GM04503 (cell line): ENCODE measurements around the gene ATP5ME.
"Not testable (repeated sequence)": the region's sequence is repeated elsewhere in the genome, so short reads cannot be mapped to it uniquely, and the experiment has no call there.

Experiments used
- DNase-seq: peaks from one replicate; pipeline ENCODE4 v3.0.0-alpha.2; 2012; ENCODE audit warnings: low read depth

Gene ATP5ME

GRCh38 chr4:668219-668618, 5.9 kb downstream of the ATP5ME start:
- not testable (repeated sequence) for DNase-seq

- DNase-seq: no peak
Observed at GRCh38 chr4:667545-667925, 6.5 kb downstream of the ATP5ME start.

GRCh38 chr4:666822-667544, 7.1 kb downstream of the ATP5ME start:
- no peak for DNase-seq

GRCh38 chr4:666436-666810, 7.7 kb downstream of the ATP5ME start:
- DNase-seq: no peak

DNA sequence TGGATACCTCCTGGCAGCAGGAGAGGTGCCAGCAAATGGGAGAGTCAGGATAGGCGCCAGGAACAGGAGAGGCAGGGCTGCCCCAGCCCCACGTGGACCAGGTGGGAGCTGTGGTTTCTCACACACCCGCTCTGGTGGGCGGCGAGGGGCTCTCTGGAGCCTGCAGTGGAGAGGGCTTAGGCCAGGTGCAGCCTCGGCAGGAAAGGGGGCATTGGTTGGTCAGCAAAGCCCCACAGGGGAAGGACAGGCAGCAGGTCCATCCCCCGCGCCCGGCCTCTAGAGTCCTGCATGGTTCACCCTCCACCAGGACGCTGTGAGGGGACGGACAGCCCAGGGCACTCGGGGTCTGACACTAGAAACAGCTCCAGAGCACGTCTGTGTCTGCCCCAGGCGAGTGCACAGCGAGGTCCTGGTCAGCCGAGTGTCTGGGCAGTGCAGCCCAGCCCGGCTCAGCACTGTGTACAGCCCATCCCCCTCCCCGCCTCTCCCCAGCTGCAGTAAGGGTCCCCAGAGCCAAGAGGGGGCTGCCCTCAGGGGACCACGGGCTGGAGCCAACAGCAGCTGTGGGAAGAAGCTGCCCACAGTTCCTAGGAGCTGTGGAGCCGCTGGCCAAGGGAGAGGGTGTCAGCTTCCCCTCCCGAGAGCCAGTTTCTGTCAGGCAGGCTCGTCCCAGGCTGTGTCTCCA, 8.2 kb downstream of the ATP5ME start:
- no peak for DNase-seq

DNA sequence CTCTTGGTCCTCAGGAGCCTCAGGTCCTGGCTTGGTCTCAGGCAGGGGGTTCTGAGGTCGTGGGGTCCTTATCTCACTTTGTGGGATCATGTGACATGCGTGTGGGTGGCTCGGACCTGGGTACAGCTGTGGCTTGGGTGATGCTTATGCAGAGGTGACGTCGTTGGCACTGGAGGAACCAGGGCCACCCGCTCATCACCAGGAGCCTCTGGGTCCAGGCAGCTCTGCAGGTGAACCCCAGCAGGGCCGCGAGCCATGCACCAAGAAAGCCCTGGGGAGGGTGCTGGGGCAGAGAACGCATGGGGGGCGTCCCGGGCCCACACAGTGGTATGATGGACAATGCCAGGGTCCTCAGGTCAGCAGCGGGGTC, 8.7 kb downstream of the ATP5ME start:
- DNase-seq: no peak

GRCh38 chr4:664713-665231, 9.3 kb downstream of the ATP5ME start:
- DNase-seq: no peak

- DNase-seq: no peak
Observed at GRCh38 chr4:663438-664428, 10.3 kb downstream of the ATP5ME start.

- DNase-seq: no peak
Observed at GRCh38 chr4:663046-663437, 11.0 kb downstream of the ATP5ME start.

- no peak for DNase-seq
Observed at GRCh38 chr4:661881-662761, 12.0 kb downstream of the ATP5ME start.

- DNase-seq: no peak
Observed at GRCh38 chr4:661231-661630, 12.8 kb downstream of the ATP5ME start.

GRCh38 chr4:660401-660800, 13.7 kb downstream of the ATP5ME start:
- no peak for DNase-seq

DNA sequence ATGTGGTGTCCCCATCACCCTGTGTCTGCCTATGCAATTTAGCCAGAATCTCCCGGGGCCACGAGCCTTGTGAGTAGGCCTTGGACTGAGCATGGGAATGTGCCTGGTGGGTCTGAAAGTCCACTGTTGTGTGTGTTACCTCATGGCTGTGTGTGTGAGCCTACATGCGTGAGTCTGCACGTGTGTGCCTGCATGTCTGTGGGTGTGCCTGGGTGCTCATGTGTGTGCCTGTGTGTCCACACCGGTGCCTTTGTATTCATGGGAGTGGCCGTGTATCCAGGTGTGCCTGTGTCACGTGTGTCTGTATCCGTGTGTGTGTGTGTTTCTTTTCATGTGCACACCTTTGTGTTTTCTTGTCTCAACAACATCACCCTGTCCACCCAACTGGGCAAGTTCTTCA, 14.2 kb downstream of the ATP5ME start:
- DNase-seq: no peak

DNA sequence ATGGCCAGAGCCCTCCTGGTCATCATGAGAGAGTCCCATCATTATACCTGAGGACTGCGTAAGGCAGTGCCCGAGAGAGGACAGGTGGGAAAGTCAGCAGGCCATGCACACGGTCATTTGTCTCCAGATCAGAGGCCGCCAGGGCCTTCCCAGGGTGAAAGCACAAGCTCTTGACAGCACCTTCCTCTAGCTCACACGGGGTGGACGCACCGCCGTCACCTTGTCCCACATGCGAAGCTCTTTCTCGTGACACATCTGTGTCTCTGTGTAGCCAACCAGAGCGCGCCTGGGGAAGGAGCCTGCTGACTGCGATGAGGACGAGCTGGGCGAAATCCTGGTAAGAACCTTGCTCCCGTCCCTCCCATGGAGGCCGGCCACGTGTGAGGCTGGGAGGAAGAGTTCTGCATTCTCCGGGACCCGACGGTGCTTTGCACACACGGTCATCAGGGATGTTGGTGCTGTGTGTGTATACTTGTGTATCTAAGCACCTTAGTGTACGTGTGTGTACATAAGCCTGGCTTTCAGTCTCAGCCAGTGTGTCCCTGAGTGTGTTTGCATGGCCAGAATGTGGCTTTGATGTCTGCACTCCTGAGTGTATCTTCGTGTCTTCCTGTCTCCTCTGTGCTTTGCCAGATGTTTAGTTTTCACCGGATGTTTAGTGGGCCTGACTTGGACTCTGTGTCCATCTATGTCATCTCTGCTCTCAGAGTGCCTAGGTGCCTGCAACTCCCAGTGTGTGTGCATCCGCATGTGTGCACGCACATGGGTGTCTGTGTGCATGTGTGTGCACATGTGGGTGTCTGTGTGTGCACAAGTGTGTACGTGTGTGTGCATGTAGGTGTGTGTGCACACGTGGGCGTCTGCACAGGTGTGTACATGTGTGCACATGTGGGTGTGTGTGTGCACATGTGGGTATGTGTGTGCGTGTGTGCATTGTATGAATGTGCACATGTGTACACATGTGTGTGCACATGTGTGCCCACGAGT, 15.1 kb downstream of the ATP5ME start:
- no peak for DNase-seq

DNA sequence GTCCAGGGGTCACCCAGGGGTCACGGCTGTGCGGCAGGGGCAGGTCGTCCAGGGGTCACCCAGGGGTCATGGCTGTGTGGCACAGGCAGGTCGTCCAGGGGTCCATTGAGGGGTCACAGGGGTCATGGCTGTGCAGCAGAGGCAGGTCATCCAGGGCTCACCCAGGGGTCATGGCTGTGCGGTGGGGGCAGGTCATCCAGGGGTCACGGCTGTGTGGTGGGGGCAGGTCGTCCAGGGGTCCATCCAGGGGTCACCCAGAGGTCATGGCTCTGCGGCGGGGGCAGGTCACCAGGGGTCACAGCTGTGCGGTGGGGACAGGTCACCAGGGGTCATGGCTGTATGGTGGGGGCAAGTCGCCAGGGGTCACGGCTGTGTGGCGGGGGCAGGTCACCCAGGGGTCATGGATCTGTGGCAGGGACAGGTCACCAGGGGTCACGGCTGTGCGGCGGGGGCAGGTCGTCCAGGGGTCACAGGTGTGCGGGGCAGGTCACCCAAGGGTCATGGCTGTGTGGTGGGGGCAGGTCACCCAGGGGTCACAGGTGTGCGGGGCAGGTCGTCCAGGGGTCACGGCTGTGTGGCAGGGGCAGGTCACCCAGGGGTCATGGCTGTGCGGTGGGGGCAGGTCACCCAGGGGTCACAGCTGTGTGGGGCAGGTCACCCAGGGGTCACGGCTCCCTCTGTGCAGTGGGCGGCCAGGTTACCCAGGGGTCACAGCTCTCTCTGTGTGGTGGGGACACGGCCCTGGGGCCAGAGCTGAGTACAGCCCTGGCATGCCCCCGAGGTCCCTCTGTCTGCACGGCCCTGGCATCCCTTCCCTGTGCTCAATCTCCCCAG, 16.0 kb downstream of the ATP5ME start:
- no peak for DNase-seq

DNA sequence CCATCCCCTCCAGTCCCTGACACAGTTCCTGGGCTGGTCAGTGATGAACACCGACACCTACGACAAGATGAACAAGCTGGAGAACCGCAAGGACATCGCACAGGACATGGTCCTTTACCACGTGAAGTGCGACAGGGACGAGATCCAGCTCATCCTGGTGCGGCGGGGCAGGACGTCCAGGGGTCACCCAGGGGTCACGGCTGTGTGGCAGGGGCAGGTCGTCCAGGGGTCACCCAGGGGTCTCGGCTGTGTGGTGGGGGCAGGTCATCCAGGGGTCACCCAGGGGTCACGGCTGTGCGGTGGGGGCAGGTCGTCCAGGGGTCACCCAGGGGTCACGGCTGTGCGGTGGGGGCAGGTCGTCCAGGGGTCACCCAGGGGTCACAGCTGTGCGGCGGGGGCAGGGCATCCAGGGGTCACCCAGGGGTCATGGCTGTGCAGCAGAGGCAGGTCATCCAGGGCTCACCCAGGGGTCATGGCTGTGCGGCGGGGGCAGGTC, 16.7 kb downstream of the ATP5ME start:
- no peak for DNase-seq

DNA sequence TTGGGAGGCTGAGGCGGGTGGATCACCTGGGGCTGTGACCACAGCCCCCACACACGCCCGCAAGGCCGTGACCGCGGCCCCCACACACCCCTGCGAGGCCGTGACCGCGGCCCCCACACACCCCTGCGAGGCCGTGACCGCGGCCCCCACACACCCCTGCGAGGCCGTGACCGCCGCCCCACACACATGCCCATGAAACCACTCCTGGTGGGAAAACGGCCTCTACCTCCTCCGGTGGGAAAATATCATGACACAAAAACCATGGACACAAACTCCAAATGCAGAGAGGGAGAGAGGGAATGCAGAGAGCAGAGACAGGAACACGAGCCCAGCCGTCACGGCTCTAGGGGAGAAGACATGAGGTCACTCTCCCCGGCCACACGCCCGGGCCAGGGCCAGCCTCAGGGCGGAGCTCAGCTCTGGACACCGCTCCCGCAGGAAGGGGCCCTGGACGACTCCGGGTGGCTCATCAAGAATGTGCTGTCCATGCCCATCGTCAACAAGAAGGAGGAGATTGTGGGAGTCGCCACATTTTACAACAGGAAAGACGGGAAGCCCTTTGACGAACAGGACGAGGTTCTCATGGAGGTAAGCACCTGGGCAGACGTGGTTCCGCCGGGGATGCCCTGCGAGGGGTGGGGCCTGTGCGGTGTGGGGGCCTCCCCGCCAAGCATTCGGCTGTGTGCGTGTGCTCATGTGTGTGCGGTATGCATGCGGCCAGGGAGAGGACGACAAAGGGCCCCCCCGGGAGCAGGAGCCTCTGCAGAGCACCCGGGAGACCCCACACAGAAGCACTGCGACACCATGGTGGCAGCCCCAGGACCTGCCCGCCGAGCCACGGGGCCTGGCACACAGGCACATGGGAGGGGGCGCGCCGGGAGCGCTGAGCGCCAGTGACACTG, 17.4 kb downstream of the ATP5ME start:
- DNase-seq: no peak
